ENCODE data around the gene DCAF8L1.
"Not testable (repeated sequence)": the region's sequence is repeated elsewhere in the genome, so short reads cannot be mapped to it uniquely, and the experiment has no call there.

Gene DCAF8L1

DNA sequence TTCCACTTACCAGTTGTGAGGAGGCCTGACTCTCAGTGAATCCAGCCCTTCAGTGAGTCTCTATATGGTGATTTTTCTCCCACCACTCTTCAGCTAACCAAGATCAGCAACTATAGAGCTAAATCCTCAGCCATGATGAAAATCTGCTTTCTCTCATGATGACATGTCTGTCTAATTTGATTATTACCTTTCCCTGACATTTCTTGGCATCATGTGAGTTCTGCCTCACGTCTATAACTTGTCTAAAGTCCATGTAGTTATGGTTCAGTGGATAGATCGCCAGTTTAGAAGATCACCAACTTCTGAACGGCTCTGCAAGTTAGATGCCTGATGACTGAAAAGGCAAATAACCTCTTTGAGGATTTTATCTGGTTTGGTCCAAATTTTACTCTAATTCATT, 14.9 kb upstream of the DCAF8L1 start:
- no peaks in the 10 kb centered on the region for H3K9me2 ChIP-seq (replicated peaks; ENCODE audit: insufficient read depth, low read length)
- no peak overlapping the region for H3K4me2 ChIP-seq (ENCODE audit: low read depth, low read length)
- H4K20me1 ChIP-seq (ENCODE audit: insufficient read depth, low read length), result no peaks in the 10 kb centered on the region
- H3K79me2 ChIP-seq (ENCODE audit: low read length), result no peaks in the 10 kb centered on the region
- H3K36me3 ChIP-seq (replicated peaks; ENCODE audit: insufficient read depth, low read length), result no peaks in the 10 kb centered on the region
- no peaks in the 10 kb centered on the region for H3K9me3 ChIP-seq (replicated peaks; ENCODE audit: insufficient read depth, low read length)
- DNase-seq, result no peak
- H2AFZ ChIP-seq (ENCODE audit: low read length), result no peak overlapping the region
- H3K9ac ChIP-seq (ENCODE audit: low read length), result no peak overlapping the region
- H3K27me3 ChIP-seq (replicated peaks; ENCODE audit: insufficient read depth, low read length), result no peaks in the 10 kb centered on the region
- no peak overlapping the region for H3K4me3 ChIP-seq (ENCODE audit: low read length)
- no peak for TF ChIP-seq EZH2phosphoT487 (IDR thresholded peaks at IDR 0.05; ENCODE audit: low read length)
- TF ChIP-seq, protein P1, sequence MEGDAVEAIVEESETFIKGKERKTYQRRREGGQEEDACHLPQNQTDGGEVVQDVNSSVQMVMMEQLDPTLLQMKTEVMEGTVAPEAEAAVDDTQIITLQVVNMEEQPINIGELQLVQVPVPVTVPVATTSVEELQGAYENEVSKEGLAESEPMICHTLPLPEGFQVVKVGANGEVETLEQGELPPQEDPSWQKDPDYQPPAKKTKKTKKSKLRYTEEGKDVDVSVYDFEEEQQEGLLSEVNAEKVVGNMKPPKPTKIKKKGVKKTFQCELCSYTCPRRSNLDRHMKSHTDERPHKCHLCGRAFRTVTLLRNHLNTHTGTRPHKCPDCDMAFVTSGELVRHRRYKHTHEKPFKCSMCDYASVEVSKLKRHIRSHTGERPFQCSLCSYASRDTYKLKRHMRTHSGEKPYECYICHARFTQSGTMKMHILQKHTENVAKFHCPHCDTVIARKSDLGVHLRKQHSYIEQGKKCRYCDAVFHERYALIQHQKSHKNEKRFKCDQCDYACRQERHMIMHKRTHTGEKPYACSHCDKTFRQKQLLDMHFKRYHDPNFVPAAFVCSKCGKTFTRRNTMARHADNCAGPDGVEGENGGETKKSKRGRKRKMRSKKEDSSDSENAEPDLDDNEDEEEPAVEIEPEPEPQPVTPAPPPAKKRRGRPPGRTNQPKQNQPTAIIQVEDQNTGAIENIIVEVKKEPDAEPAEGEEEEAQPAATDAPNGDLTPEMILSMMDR (IDR thresholded peaks at IDR 0.05; ENCODE audit: low read length), result no peak
- TF ChIP-seq EZH2 (optimal IDR thresholded peaks at IDR 0.05; ENCODE audit: low read depth, low read length), result no peak
- no peak overlapping the region for H3K27ac ChIP-seq (ENCODE audit: low read length)
- no peaks in the 10 kb centered on the region for H3K4me1 ChIP-seq (ENCODE audit: low read length)
- no peaks in the 10 kb centered on the region for H3F3A ChIP-seq (ENCODE audit: insufficient read depth, low read length)

DNA sequence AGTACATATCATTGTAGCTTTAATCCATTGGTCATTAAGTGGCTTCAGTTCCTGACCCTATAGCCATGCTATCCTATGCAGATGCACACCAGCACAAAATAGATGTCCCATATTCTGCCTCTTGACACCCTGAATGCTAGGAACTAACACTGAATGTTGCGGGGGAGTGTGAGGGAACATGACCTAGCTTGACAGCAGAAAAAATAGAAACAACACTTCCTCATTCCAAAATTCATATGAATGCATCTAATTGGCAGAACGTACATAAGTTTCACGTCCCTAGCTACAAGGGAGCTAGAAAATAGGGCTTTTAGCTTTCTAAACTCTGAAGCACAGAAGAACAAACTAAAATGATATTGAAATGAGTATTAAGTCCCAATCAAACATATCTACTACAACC, 14.4 kb upstream of the DCAF8L1 start:
- no peaks in the 10 kb centered on the region for H3K9me2 ChIP-seq (replicated peaks; ENCODE audit: insufficient read depth, low read length)
- H4K20me1 ChIP-seq (ENCODE audit: insufficient read depth, low read length), result no peaks in the 10 kb centered on the region
- no peak for TF ChIP-seq EZH2phosphoT487 (IDR thresholded peaks at IDR 0.05; ENCODE audit: low read length)
- no peak for TF ChIP-seq EZH2 (optimal IDR thresholded peaks at IDR 0.05; ENCODE audit: low read depth, low read length)
- no peak for DNase-seq
- H3K4me2 ChIP-seq (ENCODE audit: low read depth, low read length), result no peak overlapping the region
- no peak overlapping the region for H3K4me3 ChIP-seq (ENCODE audit: low read length)
- no peak overlapping the region for H3K27ac ChIP-seq (ENCODE audit: low read length)
- H3K79me2 ChIP-seq (ENCODE audit: low read length), result no peaks in the 10 kb centered on the region
- no peaks in the 10 kb centered on the region for H3K27me3 ChIP-seq (replicated peaks; ENCODE audit: insufficient read depth, low read length)
- H3K36me3 ChIP-seq (replicated peaks; ENCODE audit: insufficient read depth, low read length), result no peaks in the 10 kb centered on the region
- H3K9ac ChIP-seq (ENCODE audit: low read length), result no peak overlapping the region
- no peaks in the 10 kb centered on the region for H3K4me1 ChIP-seq (ENCODE audit: low read length)
- no peaks in the 10 kb centered on the region for H3F3A ChIP-seq (ENCODE audit: insufficient read depth, low read length)
- no peak overlapping the region for H2AFZ ChIP-seq (ENCODE audit: low read length)
- no peaks in the 10 kb centered on the region for H3K9me3 ChIP-seq (replicated peaks; ENCODE audit: insufficient read depth, low read length)

DNA sequence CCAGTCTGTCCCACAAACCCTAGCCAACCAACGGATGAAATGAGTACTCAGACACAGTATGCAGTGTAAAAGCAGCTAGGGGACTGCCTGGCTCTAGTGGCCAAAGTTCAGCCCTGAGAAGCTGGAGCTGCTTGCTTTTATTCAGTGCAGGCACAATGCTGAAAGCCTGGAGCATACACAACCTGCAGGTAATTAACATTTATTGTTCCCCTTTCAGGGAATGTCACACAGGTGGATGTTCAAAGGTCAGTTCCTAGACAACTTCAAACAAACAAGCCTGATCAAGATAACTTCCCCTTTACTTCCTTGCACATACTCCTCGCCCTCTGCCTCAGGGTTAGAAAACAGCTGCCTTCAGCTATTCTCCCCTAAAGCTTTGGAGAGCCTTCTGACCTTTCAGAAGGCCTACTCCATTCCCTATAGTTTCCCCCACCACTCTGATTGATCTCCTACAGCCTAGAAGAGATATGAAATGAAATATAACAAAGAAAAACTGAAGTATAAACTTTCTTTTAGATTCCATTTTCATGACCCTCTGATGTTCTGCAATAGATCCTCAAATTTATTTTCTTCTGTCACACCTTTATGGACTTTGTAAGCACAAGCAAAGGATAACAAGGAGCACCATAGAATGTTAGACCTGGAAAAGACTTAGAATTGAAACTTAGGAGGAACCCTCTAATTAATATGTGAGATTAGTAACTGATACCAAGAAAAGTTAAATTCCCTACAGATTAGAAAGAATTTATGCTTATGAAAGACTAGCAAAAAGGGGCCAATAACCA, 6.8 kb upstream of the DCAF8L1 start:
- H3K27ac ChIP-seq (ENCODE audit: low read length), result no peak overlapping the region
- no peaks in the 10 kb centered on the region for H3K79me2 ChIP-seq (ENCODE audit: low read length)
- H3F3A ChIP-seq (ENCODE audit: insufficient read depth, low read length), result no peaks in the 10 kb centered on the region
- H3K4me3 ChIP-seq (ENCODE audit: low read length), result no peak overlapping the region
- H3K27me3 ChIP-seq (replicated peaks; ENCODE audit: insufficient read depth, low read length), result no peaks in the 10 kb centered on the region
- H4K20me1 ChIP-seq (ENCODE audit: insufficient read depth, low read length), result no peaks in the 10 kb centered on the region
- no peak overlapping the region for H3K9ac ChIP-seq (ENCODE audit: low read length)
- no peaks in the 10 kb centered on the region for H3K4me1 ChIP-seq (ENCODE audit: low read length)
- no peak overlapping the region for H2AFZ ChIP-seq (ENCODE audit: low read length)
- no peaks in the 10 kb centered on the region for H3K36me3 ChIP-seq (replicated peaks; ENCODE audit: insufficient read depth, low read length)
- no peaks in the 10 kb centered on the region for H3K9me3 ChIP-seq (replicated peaks; ENCODE audit: insufficient read depth, low read length)
- no peak overlapping the region for H3K4me2 ChIP-seq (ENCODE audit: low read depth, low read length)
- TF ChIP-seq EZH2phosphoT487 (IDR thresholded peaks at IDR 0.05; ENCODE audit: low read length), result no peak
- no peak for TF ChIP-seq EZH2 (optimal IDR thresholded peaks at IDR 0.05; ENCODE audit: low read depth, low read length)
- TF ChIP-seq, protein P1 (IDR thresholded peaks at IDR 0.05; ENCODE audit: low read length), result no peak
- no peaks in the 10 kb centered on the region for H3K9me2 ChIP-seq (replicated peaks; ENCODE audit: insufficient read depth, low read length)
- no peak for DNase-seq

DNA sequence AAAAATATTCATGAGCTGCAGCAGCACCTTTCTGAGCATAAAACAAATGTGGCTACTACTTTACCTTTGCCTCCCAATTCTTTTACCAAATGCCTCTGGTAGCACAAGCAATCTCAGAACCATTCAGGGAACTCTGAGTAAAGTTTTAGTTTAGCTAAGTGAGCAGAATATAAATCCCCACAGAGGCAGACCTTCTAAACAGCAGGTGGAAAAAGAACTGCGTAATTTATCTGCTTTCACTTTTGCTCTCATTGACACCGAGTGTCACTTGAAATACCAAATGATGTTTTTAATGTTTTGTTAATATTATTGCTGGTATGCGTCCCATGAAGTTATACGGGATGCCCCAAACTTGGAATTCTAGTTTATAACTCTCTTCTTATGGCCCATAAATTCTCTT, 4.3 kb downstream of the DCAF8L1 start:
- H3K79me2 ChIP-seq (ENCODE audit: low read length); H3K4me3 ChIP-seq (ENCODE audit: low read length); H3K9me2 ChIP-seq (replicated peaks; ENCODE audit: insufficient read depth, low read length); H3K9me3 ChIP-seq (replicated peaks; ENCODE audit: insufficient read depth, low read length); H3K27me3 ChIP-seq (replicated peaks; ENCODE audit: insufficient read depth, low read length); H3K36me3 ChIP-seq (replicated peaks; ENCODE audit: insufficient read depth, low read length); H3K4me1 ChIP-seq (ENCODE audit: low read length); H4K20me1 ChIP-seq (ENCODE audit: insufficient read depth, low read length); H3F3A ChIP-seq (ENCODE audit: insufficient read depth, low read length); H3K27ac ChIP-seq (ENCODE audit: low read length); H3K9ac ChIP-seq (ENCODE audit: low read length): not testable (repeated sequence)
- Histone ChIP-seq H2AFZ (ENCODE audit: low read length) (0 out of 2 replicates have a peak overlapping the region, but pooled peaks have one; percentile 6), H3K4me2 (ENCODE audit: low read depth, low read length) (peak overlapping the region; percentile 27; the same call in 1 of the 2 replicates)
- peak; percentile 31 for DNase-seq

Data from MM.1S (cell line).